Mesenchymal stem cell (in vitro differentiated cells and primary cell): ENCODE data around the gene PDGFRB.
A peak's percentile ranks its signal among the peaks of the same experiment; 100 is the strongest.

ENCODE experiments used
- DNase-seq: peaks from one replicate; pipeline ENCODE4 v3.0.0-alpha.2; 2013
- H2AFZ ChIP-seq: one replicate; pipeline ENCODE4 v1.6.1; 2013; ENCODE audit warnings: low read depth, mild to moderate bottlenecking, control low read depth, inconsistent platforms, low read length, moderate library complexity
- H2AK5ac ChIP-seq: 2 replicates; pipeline ENCODE4 v1.6.1; 2013; ENCODE audit warnings: low read length, moderate library complexity, mild to moderate bottlenecking, inconsistent platforms; ENCODE audit not compliant: severe bottlenecking
- H2BK120ac ChIP-seq: one replicate; pipeline ENCODE4 v1.6.1; 2013; ENCODE audit warnings: low read depth, mild to moderate bottlenecking, inconsistent platforms, low read length, moderate library complexity
- H2BK12ac ChIP-seq, 2 experiments: one replicate each; pipeline ENCODE4 v1.6.1; 2013; ENCODE audit warnings: inconsistent platforms in 2 of 2, low read length in 2 of 2, mild to moderate bottlenecking in 2 of 2, moderate library complexity in 2 of 2, control low read depth in 1 of 2
- H2BK15ac ChIP-seq: one replicate; pipeline ENCODE4 v1.6.1; 2013; ENCODE audit warnings: mild to moderate bottlenecking, low read depth, inconsistent platforms; ENCODE audit not compliant: poor library complexity, severe bottlenecking
- H2BK5ac ChIP-seq: 2 replicates; pipeline ENCODE4 v1.6.1; 2013; ENCODE audit warnings: low read depth, mild to moderate bottlenecking, low read length, control low read depth, inconsistent platforms; ENCODE audit not compliant: poor library complexity, severe bottlenecking
- H3K14ac ChIP-seq, 2 experiments: one replicate each; pipeline ENCODE4 v1.6.1; 2013; ENCODE audit warnings: inconsistent platforms in 2 of 2, low read length in 2 of 2, control low read depth in 1 of 2, mild to moderate bottlenecking in 1 of 2, moderate library complexity in 1 of 2
- H3K18ac ChIP-seq, 2 experiments: one replicate each; pipeline ENCODE4 v1.6.1; 2013; ENCODE audit warnings: inconsistent platforms in 2 of 2, low read length in 2 of 2, control low read depth in 1 of 2, low read depth in 1 of 2, mild to moderate bottlenecking in 1 of 2
- H3K23ac ChIP-seq, 2 experiments: one replicate each; pipeline ENCODE4 v1.6.1; 2013; ENCODE audit warnings: inconsistent platforms in 2 of 2, low read length in 2 of 2, mild to moderate bottlenecking in 2 of 2, moderate library complexity in 2 of 2, control low read depth in 1 of 2
- H3K27ac ChIP-seq: 2 replicates; pipeline ENCODE4 v1.5.1; 2013; ENCODE audit warnings: mild to moderate bottlenecking, moderate library complexity, low read length, control low read depth, inconsistent platforms; ENCODE audit not compliant: poor library complexity, severe bottlenecking
- H3K27me3 ChIP-seq, 2 experiments: 2 replicates each; pipeline versions ENCODE4 v1.6.1 to v1.7.0; 2013; ENCODE audit warnings: low read length in 2 of 2, mild to moderate bottlenecking in 2 of 2, moderate library complexity in 2 of 2, control low read depth in 1 of 2, inconsistent platforms in 1 of 2; ENCODE audit not compliant: control insufficient read depth in 1 of 2, insufficient read depth in 1 of 2
- H3K36me3 ChIP-seq, 2 experiments: 2 replicates each; pipeline versions ENCODE4 v1.6.1 to v1.7.0; 2013; ENCODE audit warnings: low read length in 2 of 2, control low read depth in 1 of 2, inconsistent platforms in 1 of 2, low read depth in 1 of 2, mild to moderate bottlenecking in 1 of 2; ENCODE audit not compliant: insufficient read depth in 2 of 2, control insufficient read depth in 1 of 2
- H3K4ac ChIP-seq, 2 experiments: one replicate each; pipeline ENCODE4 v1.6.1; 2013; ENCODE audit warnings: inconsistent platforms in 2 of 2, low read length in 2 of 2, mild to moderate bottlenecking in 2 of 2, moderate library complexity in 2 of 2, control low read depth in 1 of 2, low read depth in 1 of 2
- H3K4me1 ChIP-seq: 2 replicates; pipeline ENCODE4 v1.6.1; 2013; ENCODE audit warnings: low read depth, low read length, control low read depth; ENCODE audit not compliant: control insufficient read depth, insufficient read depth
- H3K4me2 ChIP-seq: 2 replicates; pipeline ENCODE4 v1.6.1; 2013; ENCODE audit warnings: low read length, mild to moderate bottlenecking, inconsistent platforms; ENCODE audit not compliant: poor library complexity, severe bottlenecking
- H3K4me3 ChIP-seq, 2 experiments: 2 replicates each; pipeline versions ENCODE4 v1.5.1 to v1.7.0; 2013; ENCODE audit warnings: low read length in 2 of 2, mild to moderate bottlenecking in 2 of 2, control low read depth in 1 of 2, low read depth in 1 of 2; ENCODE audit not compliant: insufficient read depth in 1 of 2
- H3K79me1 ChIP-seq: replicated peaks from 2 replicates; pipeline ENCODE4 v1.6.1; 2013; ENCODE audit warnings: mild to moderate bottlenecking, control low read depth, low read length, inconsistent platforms; ENCODE audit not compliant: poor library complexity, severe bottlenecking
- H3K9ac ChIP-seq: 2 replicates; pipeline ENCODE4 v1.7.0; 2013; ENCODE audit warnings: mild to moderate bottlenecking, low read length, moderate library complexity
- H3K9me3 ChIP-seq: 2 replicates; pipeline ENCODE4 v1.7.0; 2013; ENCODE audit warnings: mild to moderate bottlenecking, low read length; ENCODE audit not compliant: control insufficient read depth
- H4K8ac ChIP-seq: one replicate; pipeline ENCODE4 v1.6.1; 2013; ENCODE audit warnings: inconsistent platforms, mild to moderate bottlenecking, low read length, moderate library complexity
- H4K91ac ChIP-seq: one replicate; pipeline ENCODE4 v1.6.1; 2013; ENCODE audit warnings: mild to moderate bottlenecking, low read length, inconsistent platforms
- WGBS: methylation state at CpG from one replicate; pipeline ENCODE4 v1.1.7; 2013; ENCODE audit warnings: mixed read lengths; 5-methylcytosine and 5-hydroxymethylcytosine counted together

PDGFRB gene

DNA sequence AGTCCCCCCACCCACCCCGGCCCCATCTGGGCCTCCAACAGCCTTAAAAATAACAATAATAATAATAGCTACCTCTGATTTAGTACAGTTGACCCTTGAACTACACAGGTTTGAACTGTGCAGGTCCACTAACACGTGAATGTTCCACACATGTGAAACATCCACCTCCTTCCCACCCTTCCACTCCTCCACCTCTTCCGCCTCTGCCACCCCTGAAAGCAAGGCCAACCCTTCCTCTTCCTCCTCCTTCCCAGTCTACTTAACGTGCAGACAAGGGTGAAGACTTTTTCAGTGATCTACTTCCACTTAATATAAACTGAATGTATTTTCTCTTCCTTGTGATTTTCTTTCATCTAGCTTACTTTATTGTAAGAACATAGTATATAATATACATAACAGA, 10.8 kb downstream of the PDGFRB start:
- H2BK12ac ChIP-seq: peak overlapping the region; percentile 2 to 85
- H3K27ac ChIP-seq: peak overlapping the region; percentile 92
- H3K79me1 ChIP-seq: peaks cover 17% of the 10 kb centered on the region
- H2BK5ac ChIP-seq: no peak overlapping the region
- 31% methylated on average over 3 of the region's 4 CpGs for WGBS
- H2AFZ ChIP-seq: no peak overlapping the region
- no peak overlapping the region for H3K14ac ChIP-seq
- no peak for DNase-seq
- H4K91ac ChIP-seq: peak overlapping the region; percentile 99
- no peak overlapping the region for H2AK5ac ChIP-seq
- H3K4ac ChIP-seq: peak overlapping the region in 1 of 2 experiments; percentile 99
- H2BK120ac ChIP-seq: peak overlapping the region; percentile 96
- peak overlapping the region; percentile 96 to 99 for H3K18ac ChIP-seq
- peak overlapping the region; percentile 82 for H3K9ac ChIP-seq
- H3K36me3 ChIP-seq: peaks cover 30 to 74% of the 10 kb centered on the region in 2 experiments
- H3K9me3 ChIP-seq: no peaks in the 10 kb centered on the region
- no peak overlapping the region for H3K4me2 ChIP-seq
- H2BK15ac ChIP-seq: no peak overlapping the region
- peaks cover 75% of the 10 kb centered on the region for H3K4me1 ChIP-seq
- no peaks in the 10 kb centered on the region for H3K27me3 ChIP-seq
- H3K4me3 ChIP-seq: peak overlapping the region in 1 of 2 experiments; percentile 69
- no peak overlapping the region for H3K23ac ChIP-seq
- H4K8ac ChIP-seq: peak overlapping the region; percentile 99

DNA sequence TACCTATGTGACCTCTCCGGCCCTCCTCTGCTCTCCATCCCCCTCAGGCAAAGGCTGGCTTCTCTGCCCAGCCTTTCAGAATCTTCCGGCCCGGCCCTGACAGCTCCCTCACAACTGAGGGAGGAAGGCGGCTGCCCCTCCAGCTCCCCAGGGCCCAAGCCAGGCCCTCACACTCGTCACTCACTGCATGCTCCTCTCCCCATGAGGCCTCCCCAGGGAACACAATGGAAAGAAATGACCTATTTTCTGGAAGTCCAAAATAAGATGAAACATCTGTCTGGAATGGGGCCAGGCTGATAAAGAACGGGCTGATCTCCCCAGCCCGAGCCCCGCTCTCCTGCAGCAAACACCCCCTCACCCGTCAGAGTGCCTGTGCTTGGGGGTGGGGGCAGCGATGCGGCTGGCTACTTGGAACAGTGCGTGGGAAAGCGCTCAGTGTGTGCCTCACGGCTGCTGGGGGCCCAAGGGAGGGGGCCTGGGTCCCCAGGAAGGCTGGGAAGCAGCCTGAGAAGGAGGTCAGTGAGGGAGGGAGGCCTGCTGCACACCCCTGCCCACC, 11.3 kb downstream of the PDGFRB start:
- H2BK5ac ChIP-seq: peak overlapping the region; percentile 94
- peak overlapping the region; percentile 97 to 99 for H3K4ac ChIP-seq
- peak overlapping the region; percentile 94 for H2BK15ac ChIP-seq
- peak overlapping the region in 1 of 2 experiments; percentile 69 for H3K4me3 ChIP-seq
- no peaks in the 10 kb centered on the region for H3K27me3 ChIP-seq
- H3K36me3 ChIP-seq: peaks cover 25 to 71% of the 10 kb centered on the region in 2 experiments
- H3K79me1 ChIP-seq: peaks cover 15% of the 10 kb centered on the region
- peak overlapping the region; percentile 82 for H3K9ac ChIP-seq
- peak overlapping the region; percentile 9 to 87 for H3K14ac ChIP-seq
- H2AFZ ChIP-seq: no peak overlapping the region
- H3K4me2 ChIP-seq: peak overlapping the region; percentile 45
- peak overlapping the region; percentile 96 for H2BK120ac ChIP-seq
- H4K91ac ChIP-seq: peak overlapping the region; percentile 99
- peak overlapping the region in 1 of 2 experiments; percentile 60 for H3K23ac ChIP-seq
- peak overlapping the region; percentile 96 to 99 for H3K18ac ChIP-seq
- DNase-seq: peak; percentile 81
- peak overlapping the region; percentile 100 for H2AK5ac ChIP-seq
- peak overlapping the region; percentile 98 for H2BK12ac ChIP-seq
- no peaks in the 10 kb centered on the region for H3K9me3 ChIP-seq
- H4K8ac ChIP-seq: peak overlapping the region; percentile 99
- H3K4me1 ChIP-seq: peaks cover 76% of the 10 kb centered on the region
- WGBS: 8% methylated on average over 7 of the region's 14 CpGs
- peak overlapping the region; percentile 92 for H3K27ac ChIP-seq

DNA sequence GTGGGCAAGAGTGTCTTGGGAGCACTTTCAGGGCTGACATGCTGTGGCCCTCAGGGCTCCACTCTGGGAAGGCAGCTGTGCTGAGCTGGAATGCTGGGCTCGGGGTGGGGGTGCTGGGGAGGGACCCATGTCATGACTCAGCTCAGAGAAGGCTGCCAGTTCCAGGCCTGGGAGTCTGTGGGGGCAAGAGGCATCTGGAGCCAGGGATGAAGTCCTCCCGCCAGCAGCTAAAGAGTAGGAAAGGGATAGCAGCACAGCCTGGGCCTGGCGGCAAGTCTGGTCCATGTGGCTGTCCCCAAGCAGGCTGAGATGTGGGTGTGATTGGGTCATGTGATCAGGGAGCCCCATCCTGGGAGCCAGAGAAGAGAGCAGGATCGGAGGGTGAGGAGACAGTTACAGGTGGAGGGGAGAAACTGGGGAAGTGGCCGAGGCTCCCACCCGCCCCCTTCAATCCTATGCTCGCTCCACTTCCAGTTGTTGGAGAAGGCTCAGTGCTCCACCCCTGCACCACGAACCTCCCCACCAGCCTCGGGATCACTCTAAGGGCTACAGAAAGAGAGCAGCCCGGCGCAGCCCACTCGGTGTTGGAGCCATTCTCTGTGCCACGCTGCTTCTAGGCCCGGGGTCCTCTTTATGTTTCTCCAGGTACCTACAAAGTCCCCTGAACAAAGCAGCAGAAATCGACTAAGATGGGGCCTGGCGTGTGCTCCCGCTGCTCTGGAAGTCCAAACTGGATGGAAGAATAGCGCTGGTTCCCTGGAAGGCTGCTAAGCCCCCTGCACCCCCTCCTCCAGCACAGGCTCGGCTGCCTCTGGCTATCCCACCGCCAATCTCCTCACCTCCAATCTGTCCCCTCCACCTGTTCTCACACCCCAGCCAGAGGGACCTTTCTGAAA, 12.0 kb downstream of the PDGFRB start:
- Histone ChIP-seq H4K91ac (peak overlapping the region; percentile 99), H3K4me3 (peak overlapping the region in 1 of 2 experiments; percentile 69), H3K18ac (peak overlapping the region; percentile 96 to 99), H3K14ac (peak overlapping the region in 1 of 2 experiments; percentile 89), H3K9ac (peak overlapping the region; percentile 82), H3K23ac (peak overlapping the region in 1 of 2 experiments; percentile 79), H3K79me1 (peaks cover 13% of the 10 kb centered on the region), H2BK5ac (peak overlapping the region; percentile 94), H2AK5ac (peak overlapping the region; percentile 100), H2BK15ac (peak overlapping the region; percentile 62), H2BK120ac (peak overlapping the region; percentile 96), H2BK12ac (peak overlapping the region; percentile 98), H3K9me3 (no peaks in the 10 kb centered on the region), H3K27ac (peak overlapping the region; percentile 92), H2AFZ (no peak overlapping the region), H3K36me3 (peaks cover 20 to 68% of the 10 kb centered on the region in 2 experiments), H4K8ac (peak overlapping the region; percentile 99), H3K4me1 (peaks cover 77% of the 10 kb centered on the region), H3K4ac (peak overlapping the region; percentile 97 to 99), H3K27me3 (no peaks in the 10 kb centered on the region), H3K4me2 (no peak overlapping the region)
- peak; percentile 96 for DNase-seq
- 49% methylated on average over 20 of the region's 20 CpGs for WGBS

DNA sequence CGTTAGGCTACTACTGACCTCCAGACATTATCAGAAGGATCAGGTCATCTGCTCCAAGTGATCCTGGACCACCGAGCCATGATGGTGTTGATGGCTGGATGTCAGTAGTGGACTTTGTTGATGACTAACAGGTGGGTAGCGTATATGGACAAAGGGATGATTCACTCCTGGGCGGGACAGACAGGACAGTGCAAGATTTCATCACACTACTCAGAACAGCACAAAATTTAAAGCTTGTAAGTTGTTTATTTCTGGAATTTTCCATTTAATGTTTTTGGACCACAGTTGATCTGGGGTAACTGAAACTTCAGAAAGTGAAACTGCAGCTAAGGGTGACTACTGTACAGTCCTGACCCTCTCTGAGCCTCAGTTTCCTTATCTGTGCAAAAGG, 12.7 kb downstream of the PDGFRB start:
- Histone ChIP-seq H2BK120ac (peak overlapping the region; percentile 86), H2BK15ac (no peak overlapping the region), H3K79me1 (peaks cover 10% of the 10 kb centered on the region), H3K4me2 (no peak overlapping the region), H3K36me3 (peaks cover 15 to 67% of the 10 kb centered on the region in 2 experiments), H3K23ac (no peak overlapping the region), H3K4ac (peak overlapping the region; percentile 50 to 99), H3K18ac (peak overlapping the region; percentile 93 to 99), H3K14ac (no peak overlapping the region), H2AFZ (no peak overlapping the region), H3K27me3 (no peaks in the 10 kb centered on the region), H2AK5ac (peak overlapping the region; percentile 80), H3K4me1 (peaks cover 80% of the 10 kb centered on the region), H3K9me3 (no peaks in the 10 kb centered on the region), H4K8ac (peak overlapping the region; percentile 78), H3K4me3 (peak overlapping the region in 1 of 2 experiments; percentile 69), H3K27ac (peak overlapping the region; percentile 92), H2BK5ac (peak overlapping the region; percentile 94), H4K91ac (peak overlapping the region; percentile 83), H2BK12ac (peak overlapping the region; percentile 83 to 91), H3K9ac (peak overlapping the region; percentile 82)
- DNase-seq: peak; percentile 98
- WGBS: 0% methylated on average over 2 of the region's 4 CpGs
